ENCODE data around the gene TMEM50B.
A peak's percentile ranks its signal among the peaks of the same experiment; 100 is the strongest.

The TMEM50B gene

GRCh38 chr21:33479679-33480480, at the start of gene TMEM50B:
Gene TMEM50B, minus strand, starts transcription at chr21:33479974. Its CDS starts 11,089 bp downstream, at chr21:33468885.
- no peaks in the 10 kb centered on the region for H3K27me3 ChIP-seq (replicated peaks; ENCODE audit: control insufficient read depth, insufficient read depth, low read length)
- peak; percentile 53 for TF ChIP-seq CTCF (IDR thresholded peaks at IDR 0.05; ENCODE audit: insufficient read depth, low read length, poor library complexity, severe bottlenecking)
- H3K4me3 ChIP-seq (replicated peaks; ENCODE audit: low read depth, low read length): peak within 1 kb of the TSS; percentile 86
- DNase-seq (ENCODE audit: extremely low read depth, insufficient read length): peak; percentile 98
- no peaks in the 10 kb centered on the region for H3K36me3 ChIP-seq (ENCODE audit: control insufficient read depth, insufficient read depth, low read length)

- Histone ChIP-seq H3K27me3 (replicated peaks; ENCODE audit: control insufficient read depth, insufficient read depth, low read length) (no peaks in the 10 kb centered on the region), H3K4me3 (replicated peaks; ENCODE audit: low read depth, low read length) (no peak overlapping the region), H3K36me3 (ENCODE audit: control insufficient read depth, insufficient read depth, low read length) (peaks cover 10% of the 10 kb centered on the region)
- TF ChIP-seq CTCF (IDR thresholded peaks at IDR 0.05; ENCODE audit: insufficient read depth, low read length, poor library complexity, severe bottlenecking): no peak
- no peak for DNase-seq (ENCODE audit: extremely low read depth, insufficient read length)
These were observed 43.2 kb upstream of the TMEM50B start for GRCh38 chr21:33522953-33523349.

DNA sequence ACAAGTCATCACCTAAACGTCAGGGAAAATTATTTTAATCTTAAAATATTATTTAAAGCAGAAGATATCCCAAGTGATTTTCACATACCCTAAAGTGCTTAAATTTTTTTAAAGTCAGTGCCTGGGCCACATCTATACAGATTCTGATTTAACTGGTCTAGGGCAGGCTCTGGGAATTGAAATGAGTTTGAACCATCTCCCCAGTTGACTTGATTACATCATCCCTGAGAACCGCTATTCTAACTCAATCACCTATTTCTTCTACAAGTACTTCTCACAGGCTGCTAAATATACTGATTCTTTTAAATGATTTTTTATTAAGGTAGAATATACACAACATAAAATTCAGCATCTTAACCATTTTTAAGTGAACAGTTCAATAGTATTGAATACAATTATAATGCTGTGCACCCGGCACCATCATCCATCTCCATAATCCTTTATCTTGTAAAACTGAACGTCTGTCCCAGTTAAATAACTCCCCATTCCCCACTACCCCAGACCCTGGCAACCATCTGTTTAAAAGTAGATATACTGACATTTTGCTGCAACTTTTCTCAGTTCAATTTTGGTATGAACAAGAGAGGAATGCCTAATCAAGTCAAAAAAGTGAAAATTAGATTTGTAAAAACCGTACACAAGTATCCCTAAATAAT, 42.7 kb upstream of the TMEM50B start:
- Histone ChIP-seq H3K4me3 (replicated peaks; ENCODE audit: low read depth, low read length) (no peak overlapping the region), H3K36me3 (ENCODE audit: control insufficient read depth, insufficient read depth, low read length) (peaks cover 7% of the 10 kb centered on the region), H3K27me3 (replicated peaks; ENCODE audit: control insufficient read depth, insufficient read depth, low read length) (no peaks in the 10 kb centered on the region)
- no peak for TF ChIP-seq CTCF (IDR thresholded peaks at IDR 0.05; ENCODE audit: insufficient read depth, low read length, poor library complexity, severe bottlenecking)
- no peak for DNase-seq (ENCODE audit: extremely low read depth, insufficient read length)

DNA sequence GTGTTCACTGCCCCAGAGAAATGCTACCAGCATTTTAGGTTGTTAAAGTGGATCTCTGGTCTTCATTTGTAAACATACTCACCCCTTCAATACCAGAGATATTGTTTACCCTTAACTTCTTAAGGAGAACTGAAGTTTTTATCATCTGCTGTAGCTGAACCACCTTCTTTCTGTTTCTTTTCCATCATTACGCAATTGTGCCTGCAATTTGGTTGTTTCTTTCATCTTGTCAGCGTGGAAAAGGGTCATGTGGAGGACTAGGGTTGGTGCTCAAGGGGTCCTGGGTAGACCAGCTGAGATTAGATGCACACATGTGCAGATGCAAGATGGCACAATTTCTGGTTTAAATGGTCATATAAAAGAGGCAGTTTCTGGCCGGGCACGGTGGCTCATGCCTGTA, 39.1 kb upstream of the TMEM50B start:
- no peak for DNase-seq (ENCODE audit: extremely low read depth, insufficient read length)
- peaks cover 8% of the 10 kb centered on the region for H3K36me3 ChIP-seq (ENCODE audit: control insufficient read depth, insufficient read depth, low read length)
- no peak for TF ChIP-seq CTCF (IDR thresholded peaks at IDR 0.05; ENCODE audit: insufficient read depth, low read length, poor library complexity, severe bottlenecking)
- no peaks in the 10 kb centered on the region for H3K27me3 ChIP-seq (replicated peaks; ENCODE audit: control insufficient read depth, insufficient read depth, low read length)
- H3K4me3 ChIP-seq (replicated peaks; ENCODE audit: low read depth, low read length): no peak overlapping the region

- no peak for DNase-seq (ENCODE audit: extremely low read depth, insufficient read length)
- no peak overlapping the region for H3K4me3 ChIP-seq (replicated peaks; ENCODE audit: low read depth, low read length)
- no peak for TF ChIP-seq CTCF (IDR thresholded peaks at IDR 0.05; ENCODE audit: insufficient read depth, low read length, poor library complexity, severe bottlenecking)
- H3K27me3 ChIP-seq (replicated peaks; ENCODE audit: control insufficient read depth, insufficient read depth, low read length): no peaks in the 10 kb centered on the region
- peaks cover 12% of the 10 kb centered on the region for H3K36me3 ChIP-seq (ENCODE audit: control insufficient read depth, insufficient read depth, low read length)
These were observed 34.5 kb upstream of the TMEM50B start for GRCh38 chr21:33514229-33514628.

All from GM06990 (cell line).